Peyer's patch (tissue), 4 donors: ENCODE measurements around the gene ELMO1. TPM values are rescaled to one million over a fixed set of nuclear protein-coding genes. Genes with fewer than 3 reads are reported as not detected.

Experiments used
- DNase-seq, 3 donors: peaks; one replicate each; pipeline ENCODE4 v3.0.0-alpha.2; 2017 to 2019
- H3K27ac ChIP-seq, 4 donors: fragments of 200-600 bp; sonication (generic); one replicate each; pipeline ENCODE4 v1.5.1; 2016 to 2019
- H3K27me3 ChIP-seq, 2 donors: fragments of 200-600 bp; sonication (generic); one replicate each; pipeline ENCODE4 v1.5.1; 2019
- H3K36me3 ChIP-seq, 3 donors: fragments of 200-600 bp; sonication (generic); one replicate each; pipeline ENCODE4 v1.5.1; 2016 to 2019
- H3K4me1 ChIP-seq, 4 donors: fragments of 200-600 bp; sonication (generic); one replicate each; pipeline ENCODE4 v1.5.1; 2016 to 2019
- H3K4me3 ChIP-seq, 4 donors: fragments of 200-600 bp; sonication (generic); 1 replicate in 3 of 4; 2 replicates in 1 of 4; pipeline ENCODE4 v1.5.1; 2016 to 2019; ENCODE audit warnings: mild to moderate bottlenecking in 1 of 4
- H3K9me3 ChIP-seq, 4 donors: fragments of 200-600 bp; sonication (generic); one replicate each; pipeline ENCODE4 v1.5.1; 2016 to 2019; ENCODE audit warnings: mild to moderate bottlenecking in 1 of 4
- CTCF ChIP-seq, 6 experiments: fragments of 450-650 bp in 4 of 6; fragments of 200-600 bp in 2 of 6; sonication (generic) in 1 of 6; IDR thresholded peaks; one replicate each; pipeline ENCODE4 v1.5.1; 2017 to 2019; ENCODE audit warnings: antibody characterized with exemption in 6 of 6, mild to moderate bottlenecking in 3 of 6, moderate library complexity in 1 of 6
- POLR2A ChIP-seq, 2 donors: fragments of 450-650 bp; IDR thresholded peaks; one replicate each; pipeline ENCODE4 v1.5.1; 2017; ENCODE audit warnings: antibody characterized with exemption in 2 of 2, mild to moderate bottlenecking in 2 of 2, moderate library complexity in 2 of 2
- total RNA-seq, 4 donors: library from RNA; depleted of rRNA; stranded (reverse); fragments of >200 nt; gene quantifications; one replicate each; pipeline ENCODE4 v1.1.0, GENCODE V29; 2016

The ELMO1 gene
- total RNA-seq, 4 donors from 2014 or later = 43.1 to 381 (median 72.2) TPM

GRCh38 chr7:37480041-37481031 is 31.7 kb upstream of the ELMO1 start:
- DNase-seq = no peak
- Histone ChIP-seq H3K4me1 (no peaks in the 10 kb centered on the region), H3K27ac (no peak overlapping the region), H3K4me3 (no peak overlapping the region), H3K27me3 (no peaks in the 10 kb centered on the region), H3K36me3 (no peaks in the 10 kb centered on the region), H3K9me3 (no peaks in the 10 kb centered on the region)
- TF ChIP-seq POLR2A (IDR thresholded peaks at IDR 0.05) (no peak), CTCF (IDR thresholded peaks at IDR 0.05) (no peak)

GRCh38 chr7:37476881-37477450 is 28.3 kb upstream of the ELMO1 start:
- TF ChIP-seq POLR2A (IDR thresholded peaks at IDR 0.05) (no peak), CTCF (IDR thresholded peaks at IDR 0.05) (no peak)
- no peak overlapping the region for H3K4me3 ChIP-seq
- H3K9me3 ChIP-seq = no peaks in the 10 kb centered on the region
- no peaks in the 10 kb centered on the region for H3K27me3 ChIP-seq
- no peaks in the 10 kb centered on the region for H3K36me3 ChIP-seq
- DNase-seq = no peak
- H3K4me1 ChIP-seq = no peaks in the 10 kb centered on the region
- no peak overlapping the region for H3K27ac ChIP-seq

- TF ChIP-seq POLR2A (IDR thresholded peaks at IDR 0.05) = no peak
- Histone ChIP-seq H3K36me3 (no peaks in the 10 kb centered on the region), H3K4me1 (no peaks in the 10 kb centered on the region), H3K9me3 (no peaks in the 10 kb centered on the region), H3K4me3 (no peak overlapping the region), H3K27ac (no peak overlapping the region), H3K27me3 (no peaks in the 10 kb centered on the region)
- no peak for DNase-seq
These were observed 27.8 kb upstream of the ELMO1 start for GRCh38 chr7:37476428-37476827.

- Histone ChIP-seq H3K36me3 (no peaks in the 10 kb centered on the region), H3K27me3 (no peaks in the 10 kb centered on the region), H3K4me3 (no peak overlapping the region), H3K9me3 (no peaks in the 10 kb centered on the region), H3K27ac (no peak overlapping the region), H3K4me1 (no peaks in the 10 kb centered on the region)
- no peak for DNase-seq
- TF ChIP-seq POLR2A (IDR thresholded peaks at IDR 0.05) (no peak), CTCF (IDR thresholded peaks at IDR 0.05) (no peak)
These were observed 27.0 kb upstream of the ELMO1 start for GRCh38 chr7:37475646-37476045.

GRCh38 chr7:37471619-37472018 is 23.0 kb upstream of the ELMO1 start:
- H3K4me3 ChIP-seq = no peak overlapping the region
- TF ChIP-seq CTCF (IDR thresholded peaks at IDR 0.05) (no peak), POLR2A (IDR thresholded peaks at IDR 0.05) (no peak)
- H3K9me3 ChIP-seq = no peaks in the 10 kb centered on the region
- H3K36me3 ChIP-seq = no peaks in the 10 kb centered on the region
- H3K27ac ChIP-seq = no peak overlapping the region
- no peaks in the 10 kb centered on the region for H3K27me3 ChIP-seq
- no peaks in the 10 kb centered on the region for H3K4me1 ChIP-seq
- no peak for DNase-seq

GRCh38 chr7:37467002-37467401 is 18.3 kb upstream of the ELMO1 start:
- no peak for TF ChIP-seq POLR2A (IDR thresholded peaks at IDR 0.05)
- TF ChIP-seq CTCF (IDR thresholded peaks at IDR 0.05) = no peak
- Histone ChIP-seq H3K9me3 (no peaks in the 10 kb centered on the region), H3K36me3 (no peaks in the 10 kb centered on the region), H3K27me3 (no peaks in the 10 kb centered on the region), H3K4me1 (no peaks in the 10 kb centered on the region), H3K27ac (no peak overlapping the region), H3K4me3 (no peak overlapping the region)
- DNase-seq = no peak
